SIG-M5 treated with dmso at 0.1 percent for 504 hours (cell line): ENCODE data around the gene STYXL1.
"Not testable (repeated sequence)": the region's sequence is repeated elsewhere in the genome, so short reads cannot be mapped to it uniquely, and the experiment has no call there.

ENCODE experiments used
- DNase-seq: peaks from one replicate; lab custom pipeline; 2025; ENCODE audit not compliant: unreplicated experiment; lab: John Stamatoyannopoulos, UW

The STYXL1 gene

DNA sequence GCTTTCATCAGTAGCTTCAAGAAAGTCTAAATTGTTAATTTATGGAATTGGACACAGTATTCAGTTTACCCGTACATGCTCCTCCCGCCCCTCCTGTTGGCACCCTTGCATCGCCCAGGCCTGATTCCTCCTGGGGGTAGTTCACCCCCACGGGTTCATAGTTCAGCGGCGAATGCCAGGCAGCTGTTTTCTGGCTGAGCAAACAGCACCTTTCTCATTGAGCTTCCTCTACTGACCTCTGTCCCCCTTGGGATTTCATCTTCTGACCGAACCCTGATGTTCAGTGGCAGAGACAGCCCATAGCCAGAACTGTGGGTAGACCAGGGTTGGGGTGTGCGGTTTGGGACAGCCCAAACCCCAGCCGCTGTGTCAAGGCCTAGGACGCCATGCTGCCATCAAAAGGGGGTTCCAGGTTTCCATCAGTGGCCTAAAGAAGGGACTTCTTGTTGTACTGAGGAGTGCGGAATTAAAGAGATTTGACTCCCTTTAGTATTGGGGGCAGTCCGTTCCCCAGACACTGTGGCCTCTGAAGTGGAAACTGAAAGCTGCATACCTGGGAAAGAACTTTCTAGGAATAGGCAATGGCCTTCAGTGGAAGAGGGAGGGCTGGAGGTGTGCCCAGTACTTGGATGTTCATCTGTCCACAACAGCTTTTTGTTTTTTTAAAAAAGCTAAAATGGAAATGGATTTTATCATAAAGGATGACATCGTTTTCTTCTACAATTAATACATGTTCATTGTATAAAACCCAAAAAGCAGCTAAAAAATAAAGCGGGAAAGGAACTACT lies 19.1 kb upstream of the STYXL1 start:
- DNase-seq: no peak

DNA sequence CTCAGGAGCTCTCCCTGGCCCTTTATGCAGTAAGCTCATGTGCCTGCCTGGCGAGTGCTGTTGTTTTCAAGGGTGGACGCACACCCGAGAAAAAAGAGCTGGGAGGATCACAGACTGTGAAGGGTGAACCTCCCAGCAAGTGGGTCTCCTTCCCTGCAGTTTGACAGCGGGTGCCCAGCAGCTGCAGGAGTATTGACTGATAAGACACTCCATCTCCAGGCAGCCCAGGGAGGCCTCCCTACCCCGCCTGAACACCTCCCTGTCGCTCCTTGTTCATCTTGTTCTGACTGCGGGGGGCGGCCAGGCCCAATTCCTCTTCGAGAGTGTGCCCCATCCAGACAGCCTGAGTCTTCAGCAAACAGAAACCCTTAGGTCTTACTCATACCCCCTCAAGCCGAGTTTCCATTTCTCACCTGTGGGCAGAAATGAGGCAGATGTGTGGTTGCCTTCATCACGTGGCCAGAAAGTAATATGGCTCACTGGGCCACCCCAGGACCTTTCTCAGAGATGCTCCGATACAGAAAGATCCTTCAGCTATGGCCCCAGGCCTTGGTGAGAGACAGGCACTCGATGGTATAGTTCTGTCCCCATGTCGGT lies 17.3 kb upstream of the STYXL1 start:
- DNase-seq: no peak

DNA sequence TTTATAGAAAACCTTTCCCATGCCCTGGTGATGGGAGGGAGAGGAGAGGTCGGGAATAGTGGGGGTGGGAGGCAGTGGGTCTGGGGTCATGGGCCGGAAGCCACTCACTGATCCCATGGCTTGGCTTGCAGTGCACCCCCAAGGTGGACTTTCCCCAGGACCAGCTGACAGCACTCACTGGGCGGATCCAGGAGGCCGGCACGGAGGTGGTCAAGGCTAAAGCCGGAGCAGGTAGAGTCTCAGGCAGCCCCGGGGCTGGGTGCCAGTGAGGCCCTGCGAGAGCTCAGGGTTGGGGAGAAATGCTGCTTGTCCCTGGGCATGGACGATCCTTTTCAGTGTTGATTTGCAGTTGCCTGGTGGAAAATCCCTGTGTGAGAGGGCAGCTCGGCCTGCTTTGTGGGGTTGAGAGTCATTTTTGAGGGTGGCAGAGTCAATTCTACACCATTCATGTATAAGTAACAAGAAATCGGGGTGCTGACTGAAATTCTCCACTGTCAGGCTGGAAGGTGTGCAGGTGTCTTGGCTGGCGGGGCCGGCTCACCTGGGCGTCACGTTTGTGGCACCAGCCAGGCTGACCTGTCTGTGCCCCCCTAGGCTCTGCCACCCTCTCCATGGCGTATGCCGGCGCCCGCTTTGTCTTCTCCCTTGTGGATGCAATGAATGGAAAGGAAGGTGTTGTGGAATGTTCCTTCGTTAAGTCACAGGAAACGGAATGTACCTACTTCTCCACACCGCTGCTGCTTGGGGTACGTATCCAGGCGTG lies 16.6 kb upstream of the STYXL1 start:
- DNase-seq: no peak

DNA sequence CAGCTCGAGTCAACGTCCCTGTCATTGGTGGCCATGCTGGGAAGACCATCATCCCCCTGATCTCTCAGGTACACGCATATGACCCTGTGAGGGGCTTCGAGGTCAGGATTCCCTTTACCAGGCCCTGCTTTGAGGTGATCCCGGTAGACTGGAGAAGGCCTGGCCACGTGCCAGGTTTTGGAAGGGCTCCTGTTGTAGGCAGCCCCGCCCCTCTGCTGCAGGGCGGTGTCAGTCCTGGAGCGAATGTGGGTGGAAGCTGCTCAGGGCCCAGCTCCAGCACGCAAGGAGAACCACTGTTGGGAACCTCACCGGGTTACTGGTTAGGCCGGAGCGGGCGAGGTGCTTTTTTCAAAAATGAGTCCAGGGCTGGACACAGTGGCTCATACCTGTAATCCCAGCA lies 15.7 kb upstream of the STYXL1 start:
- peak; percentile 16 for DNase-seq

DNA sequence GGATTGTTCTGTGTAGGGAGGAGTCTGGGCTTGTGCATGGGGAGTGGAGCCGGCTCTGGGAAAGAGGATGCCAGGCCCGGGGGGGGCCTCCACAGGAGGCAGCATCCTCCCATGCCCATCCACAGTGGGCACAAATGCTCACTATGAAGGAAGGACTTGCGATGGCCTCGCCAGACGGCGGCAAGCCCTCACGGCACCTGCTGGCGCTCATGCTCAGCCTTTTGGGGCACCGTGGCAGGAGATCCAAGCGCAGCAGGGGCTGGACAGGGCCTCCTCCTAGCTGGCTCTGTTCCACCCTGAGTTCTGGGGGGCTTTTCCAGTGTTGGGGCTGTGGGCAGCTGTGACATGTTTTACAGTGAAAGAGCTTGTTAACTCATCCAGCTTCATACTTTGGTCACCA lies 15.3 kb upstream of the STYXL1 start:
- DNase-seq: no peak

GRCh38 chr7:76062254-76062653 lies 14.5 kb upstream of the STYXL1 start:
- DNase-seq: no peak

- no peak for DNase-seq
Observed at GRCh38 chr7:76060842-76061241, 13.0 kb upstream of the STYXL1 start.

- not testable (repeated sequence) for DNase-seq
Observed at GRCh38 chr7:76058745-76059144, 10.9 kb upstream of the STYXL1 start.

DNA sequence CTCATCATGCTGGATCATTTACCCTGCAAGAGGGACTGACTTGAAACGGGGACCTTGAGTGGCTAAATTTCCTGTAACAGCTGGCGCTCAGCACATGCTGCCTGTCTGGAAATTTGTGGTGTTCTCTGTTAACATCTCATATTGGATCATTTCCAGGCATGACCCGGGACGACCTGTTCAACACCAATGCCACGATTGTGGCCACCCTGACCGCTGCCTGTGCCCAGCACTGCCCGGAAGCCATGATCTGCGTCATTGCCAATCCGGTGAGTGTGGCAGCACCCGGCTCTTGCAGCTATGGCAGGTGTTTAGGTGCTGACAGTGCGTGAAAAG lies 10.0 kb upstream of the STYXL1 start:
- no peak for DNase-seq

- no peak for DNase-seq
Observed at GRCh38 chr7:76057103-76057812, 9.5 kb upstream of the STYXL1 start.

DNA sequence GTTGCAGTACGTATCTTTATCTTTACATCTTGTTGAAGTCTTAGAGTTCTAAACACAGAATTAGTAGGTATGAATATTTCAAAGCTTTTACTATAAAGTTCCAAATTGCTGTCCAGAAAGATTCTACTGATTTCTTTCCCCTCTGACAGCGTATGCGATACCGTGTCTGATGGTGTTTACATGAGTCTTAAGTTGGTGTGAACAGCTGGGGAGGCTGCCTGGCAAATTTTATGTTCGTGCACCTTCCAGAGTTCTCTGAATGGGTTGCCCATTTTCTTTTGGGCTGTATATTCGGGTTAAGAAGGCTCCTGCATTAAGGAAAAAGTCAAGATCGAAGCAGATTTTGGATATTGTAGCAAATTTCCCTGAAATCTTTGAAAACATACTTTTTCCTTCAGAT lies 8.4 kb upstream of the STYXL1 start:
- DNase-seq: no peak

GRCh38 chr7:76054123-76055120 lies 6.6 kb upstream of the STYXL1 start:
- peak; percentile 82 for DNase-seq

DNA sequence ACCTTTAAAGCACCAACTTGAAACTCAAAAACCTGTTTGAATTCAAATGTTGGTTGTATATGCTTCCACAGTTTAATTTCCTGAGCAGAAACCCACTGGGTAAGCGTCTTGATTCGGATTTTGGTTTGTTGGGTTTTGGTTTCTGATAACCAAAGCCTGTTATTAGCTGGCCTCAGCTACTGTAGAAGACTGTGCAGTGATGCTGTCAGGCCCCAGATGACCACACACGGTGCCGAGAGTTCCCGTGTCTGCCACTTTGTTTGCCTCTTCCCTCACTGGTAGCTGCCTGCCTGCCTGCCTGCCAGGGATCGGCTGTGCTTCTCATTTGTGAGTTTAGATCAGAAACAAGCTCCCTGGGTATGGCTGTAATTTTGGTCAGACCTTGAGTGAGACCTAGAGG lies 5.7 kb upstream of the STYXL1 start:
- no peak for DNase-seq

GRCh38 chr7:76052681-76053080 lies 4.9 kb upstream of the STYXL1 start:
- DNase-seq: not testable (repeated sequence)

DNA sequence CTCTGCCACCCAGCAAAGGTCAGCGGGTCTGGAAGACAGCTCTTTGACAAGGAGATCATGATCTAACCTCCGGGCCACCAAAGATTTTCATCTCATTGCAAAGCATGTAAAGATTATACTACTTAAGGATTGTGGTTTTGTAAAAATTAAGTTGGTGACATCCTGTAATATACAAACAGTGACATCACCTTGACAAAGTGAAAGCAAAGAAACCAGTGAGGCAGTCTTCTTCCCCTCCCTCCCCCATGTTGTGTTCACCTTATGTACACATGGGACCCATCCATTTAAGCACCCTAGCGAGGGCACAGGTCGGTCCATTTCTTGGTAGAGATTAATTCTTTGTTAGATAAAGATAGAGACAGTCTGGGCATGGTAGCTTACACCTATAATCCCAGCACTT lies 4.0 kb upstream of the STYXL1 start:
- no peak for DNase-seq

- no peak for DNase-seq
Observed at GRCh38 chr7:76050545-76050944, 2.7 kb upstream of the STYXL1 start.

GRCh38 chr7:76049295-76049694 lies 1.5 kb upstream of the STYXL1 start:
- no peak for DNase-seq

DNA sequence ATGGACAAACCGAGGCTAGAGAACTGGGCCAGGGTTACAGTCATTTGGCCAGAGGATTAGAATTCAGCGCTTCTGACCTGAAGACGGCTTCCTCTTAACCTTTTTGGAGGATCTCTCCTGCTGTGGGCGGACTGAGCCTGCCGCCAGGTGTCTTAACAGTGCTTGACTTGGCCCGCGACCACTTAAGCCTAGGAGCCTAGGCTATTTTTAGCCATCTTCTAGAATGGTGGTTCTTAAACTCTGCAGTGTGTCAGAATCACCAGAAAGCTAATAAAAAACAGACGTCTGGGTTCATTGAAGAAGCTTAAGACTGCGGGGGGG lies 828 bp upstream of the STYXL1 start:
- DNase-seq: no peak

GRCh38 chr7:76047305-76047810 lies 442 bp downstream of the STYXL1 start:
- no peak for DNase-seq

DNA sequence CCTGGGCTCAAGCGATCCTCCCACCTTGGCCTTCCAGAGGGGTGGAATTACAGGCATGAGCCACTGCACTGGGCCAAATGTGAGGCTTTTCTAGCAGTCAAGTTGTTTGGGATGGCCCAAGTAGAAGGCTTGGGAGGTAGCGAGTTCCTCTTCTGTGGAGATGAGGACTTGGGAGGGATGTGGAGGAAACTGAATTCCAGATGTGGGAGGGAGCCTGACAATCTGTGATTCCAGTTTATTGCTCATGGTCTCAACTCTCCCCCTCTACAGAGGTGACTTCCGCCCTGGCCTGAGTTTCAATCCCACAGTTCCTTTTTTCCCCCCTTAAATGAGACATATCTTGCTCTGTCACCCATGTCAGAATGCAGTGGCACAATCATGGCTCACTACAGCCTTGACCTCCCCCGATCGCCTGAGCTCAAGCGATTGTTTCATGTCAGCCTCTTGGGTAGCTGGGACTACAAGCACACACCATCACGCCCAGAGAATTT lies 3.4 kb downstream of the STYXL1 start:
- no peak for DNase-seq
